GM08714 (cell line): ENCODE measurements around the gene CLEC18A.
"Not testable (repeated sequence)": the region's sequence is repeated elsewhere in the genome, so short reads cannot be mapped to it uniquely, and the experiment has no call there.

Experiments used
- H3K4me3 ChIP-seq: fragments of 200-500 bp; sonication (Bioruptor generic); 2 replicates; pipeline ENCODE4 v1.5.1; 2014; ENCODE audit warnings: mild to moderate bottlenecking, low read length, inconsistent platforms
- ZNF274 ChIP-seq: IDR thresholded peaks from 2 replicates; pipeline ENCODE4 v1.6.1; 2012; ENCODE audit warnings: mild to moderate bottlenecking, low read depth, low read length

CLEC18A gene

DNA sequence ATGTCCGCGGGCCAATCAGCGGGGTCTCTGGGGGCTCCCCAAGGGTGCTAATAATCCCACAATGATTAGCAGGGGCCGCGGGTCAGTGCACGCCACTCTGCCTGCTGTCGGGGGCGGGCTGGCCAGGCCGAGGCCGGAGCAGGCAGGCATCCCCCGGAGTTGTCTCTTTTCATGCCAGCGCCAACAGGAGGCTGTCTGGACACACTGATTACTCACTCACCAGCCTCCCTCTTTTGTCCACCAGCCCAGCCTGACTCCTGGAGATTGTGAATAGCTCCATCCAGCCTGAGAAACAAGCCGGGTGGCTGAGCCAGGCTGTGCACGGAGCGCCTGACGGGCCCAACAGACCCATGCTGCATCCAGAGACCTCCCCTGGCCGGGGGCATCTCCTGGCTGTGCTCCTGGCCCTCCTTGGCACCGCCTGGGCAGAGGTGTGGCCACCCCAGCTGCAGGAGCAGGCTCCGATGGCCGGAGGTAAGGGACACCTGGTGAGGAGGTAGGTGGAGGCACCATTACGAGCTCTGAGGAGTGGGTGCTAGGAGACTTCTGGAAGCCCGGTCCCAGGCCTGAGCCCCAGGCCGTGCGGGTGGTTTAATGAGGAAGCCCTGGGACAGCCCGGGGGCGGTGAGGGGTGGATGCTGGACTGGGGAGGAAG, at the start of gene CLEC18A:
Gene CLEC18A (plus strand): TSS at position 318 of the 655 bp plus-strand sequence. CDS start 33 bp downstream, at position 351.
- not testable (repeated sequence) for H3K4me3 ChIP-seq

DNA sequence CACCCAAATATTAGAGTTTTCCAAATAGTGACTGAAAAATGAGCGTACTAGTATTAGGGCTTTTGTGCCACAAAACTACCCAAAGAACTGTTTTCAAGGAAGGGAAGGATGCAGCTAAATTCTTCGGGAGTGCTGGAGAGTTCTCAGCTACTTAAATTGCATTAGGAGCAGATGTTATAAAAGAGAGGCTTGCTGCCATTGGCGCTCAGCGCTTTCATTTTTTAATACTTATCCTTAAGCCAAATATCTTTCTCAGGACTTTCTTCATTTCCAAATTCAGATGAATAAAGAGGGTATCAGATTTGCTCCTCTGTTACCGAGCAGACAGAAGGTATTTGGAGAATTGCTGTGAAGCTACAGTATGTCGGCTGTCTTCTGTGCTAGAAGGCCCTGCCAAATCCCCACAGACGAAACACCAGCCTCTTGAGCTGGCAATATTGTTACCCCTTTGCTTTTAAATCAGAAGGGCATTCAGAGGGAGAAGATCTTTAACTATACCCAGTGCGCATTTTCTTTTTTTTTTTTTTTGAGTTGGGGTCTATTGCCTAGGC, 47.2 kb upstream of the CLEC18A start:
- no peak for TF ChIP-seq ZNF274
- H3K4me3 ChIP-seq, result no peak overlapping the region

DNA sequence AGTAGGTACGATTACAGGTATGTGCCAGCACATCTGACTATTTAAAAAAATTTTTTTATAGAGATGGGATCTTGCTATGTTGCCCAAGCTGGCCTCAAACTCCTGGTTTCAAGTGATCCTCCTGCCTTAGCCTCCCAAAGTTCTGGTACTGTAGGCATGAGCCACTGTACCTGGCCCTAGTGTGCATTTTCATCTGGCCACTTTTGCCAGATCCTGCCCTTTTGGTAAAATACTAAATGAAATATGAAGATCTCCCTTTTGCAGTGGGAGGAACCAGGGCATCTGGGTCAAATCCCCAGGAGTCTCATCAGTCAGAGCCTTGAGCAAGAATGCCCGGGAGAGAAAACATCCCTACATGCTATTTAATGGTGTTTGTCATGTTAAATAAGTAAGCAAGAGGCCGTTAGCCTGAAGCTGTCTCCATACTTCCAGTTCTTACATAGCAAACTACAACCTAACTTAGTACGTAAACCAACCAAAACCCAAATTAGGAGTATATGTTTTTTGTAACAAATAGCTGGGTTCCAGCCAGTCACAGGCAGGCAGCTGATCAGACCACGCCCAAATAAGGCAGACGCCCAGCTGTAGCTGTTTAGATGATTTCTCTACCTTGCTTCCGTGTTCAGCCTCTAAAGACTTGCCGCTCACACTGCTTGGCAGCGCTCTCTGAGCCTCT, 46.5 kb upstream of the CLEC18A start:
- H3K4me3 ChIP-seq, result no peak overlapping the region
- no peak for TF ChIP-seq ZNF274

DNA sequence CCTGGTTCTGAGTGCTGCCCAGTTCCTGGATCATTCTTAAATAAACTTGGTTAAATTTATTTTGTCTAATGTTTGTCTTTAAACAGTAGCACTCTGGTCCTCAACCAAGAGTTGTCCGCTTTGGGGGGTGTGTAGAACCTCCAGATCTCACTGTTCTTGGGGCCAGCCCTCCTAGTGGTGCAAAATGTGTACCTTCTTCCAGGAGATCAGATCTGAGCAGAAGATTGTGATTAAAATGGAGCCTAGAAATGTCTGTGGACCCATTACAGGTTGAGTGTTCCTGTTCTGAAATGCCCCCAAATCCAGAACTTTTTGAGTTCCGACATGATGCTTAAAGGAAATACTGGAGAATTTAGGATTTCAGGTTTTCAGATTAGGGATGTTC, 46.0 kb upstream of the CLEC18A start:
- no peak for TF ChIP-seq ZNF274

DNA sequence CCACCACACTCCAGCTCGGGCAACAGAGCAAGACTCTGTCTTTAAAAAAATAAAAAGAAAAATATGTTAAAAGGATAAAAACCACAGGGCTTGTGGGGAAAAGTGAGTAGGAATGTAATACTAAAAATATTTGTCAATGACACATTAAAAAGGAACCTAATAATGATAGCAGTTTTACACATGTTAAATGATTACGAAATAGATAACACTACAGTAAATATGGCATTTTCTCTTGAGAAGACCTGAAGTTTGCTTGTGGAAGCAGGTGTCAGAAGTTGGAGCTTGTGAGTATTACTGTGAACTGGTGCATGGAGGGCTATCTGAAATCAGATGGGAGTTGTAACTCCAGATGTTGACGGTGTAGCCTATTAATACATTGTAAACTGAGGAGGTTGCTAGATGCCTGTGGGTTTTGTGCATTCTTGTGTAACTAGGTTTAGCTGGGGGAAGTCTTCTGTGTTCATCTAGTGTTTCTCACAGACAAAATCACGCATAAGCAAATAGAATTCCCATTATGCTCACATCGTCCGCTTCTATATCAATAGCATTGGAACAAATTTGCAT, 44.2 kb upstream of the CLEC18A start:
- no peak overlapping the region for H3K4me3 ChIP-seq
- no peak for TF ChIP-seq ZNF274

More for the DNA sequence above, 46.0 kb upstream of the CLEC18A start:
- no peak overlapping the region for H3K4me3 ChIP-seq

DNA sequence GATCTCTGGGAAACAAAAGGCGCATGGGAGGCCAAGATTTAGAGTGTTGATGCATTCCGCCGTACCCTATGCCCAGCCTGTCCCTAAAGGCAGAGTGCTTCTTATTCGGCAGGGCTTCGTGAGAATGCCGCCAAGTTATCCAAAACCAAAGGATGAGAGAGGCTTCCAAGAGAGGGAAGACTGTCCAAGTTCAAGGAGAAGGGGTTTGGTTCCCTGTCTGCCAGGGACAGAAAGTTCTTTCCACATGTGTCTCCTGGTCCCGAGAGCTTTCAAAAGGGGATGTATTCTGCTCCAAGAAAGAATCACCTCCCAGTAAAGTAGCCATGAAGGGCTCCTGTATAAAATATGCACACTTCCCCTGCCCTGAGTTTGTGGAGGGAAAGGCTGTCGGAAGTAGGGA, 42.1 kb upstream of the CLEC18A start:
- no peak for TF ChIP-seq ZNF274

DNA sequence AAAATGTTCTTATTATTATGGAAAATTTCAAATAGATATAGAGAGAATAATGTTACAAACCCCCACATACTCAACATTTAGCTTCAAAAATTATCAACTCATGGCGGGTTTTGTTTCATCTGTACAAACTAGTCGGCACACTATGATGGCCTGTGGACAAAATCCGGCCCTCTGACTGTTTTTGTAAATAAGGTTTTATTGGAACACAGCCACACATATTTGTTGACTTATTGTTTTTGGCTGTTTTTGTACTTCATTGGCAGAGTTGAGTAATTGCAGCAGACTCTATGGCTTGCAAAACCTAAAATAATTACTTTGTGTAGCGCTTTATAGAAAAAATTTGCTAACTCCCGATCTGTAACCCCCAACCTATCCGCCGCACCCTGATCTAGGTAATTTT, 41.4 kb upstream of the CLEC18A start:
- no peak for TF ChIP-seq ZNF274
- H3K4me3 ChIP-seq, result no peak overlapping the region

More for the DNA sequence above, 42.1 kb upstream of the CLEC18A start:
- H3K4me3 ChIP-seq, result no peak overlapping the region

DNA sequence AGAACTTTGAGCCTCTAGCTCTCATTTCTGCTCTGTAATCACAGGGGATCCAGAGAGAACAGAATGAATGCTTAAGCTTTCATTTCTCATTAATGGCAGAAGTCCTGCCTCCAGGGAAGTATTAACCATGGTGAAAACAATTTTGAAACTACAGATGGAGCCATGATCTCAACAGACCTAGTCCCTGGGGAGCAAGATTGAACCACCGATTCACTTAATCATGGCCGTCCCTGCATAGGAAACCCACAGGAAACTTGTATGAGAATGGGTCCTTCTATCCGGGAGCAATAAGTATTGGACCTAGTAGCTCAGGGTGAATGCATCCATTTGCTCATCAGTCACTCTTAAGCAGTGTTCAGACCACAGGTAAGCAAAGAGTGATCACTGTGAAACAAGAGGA, 40.2 kb upstream of the CLEC18A start:
- TF ChIP-seq ZNF274, result no peak
- H3K4me3 ChIP-seq, result no peak overlapping the region

DNA sequence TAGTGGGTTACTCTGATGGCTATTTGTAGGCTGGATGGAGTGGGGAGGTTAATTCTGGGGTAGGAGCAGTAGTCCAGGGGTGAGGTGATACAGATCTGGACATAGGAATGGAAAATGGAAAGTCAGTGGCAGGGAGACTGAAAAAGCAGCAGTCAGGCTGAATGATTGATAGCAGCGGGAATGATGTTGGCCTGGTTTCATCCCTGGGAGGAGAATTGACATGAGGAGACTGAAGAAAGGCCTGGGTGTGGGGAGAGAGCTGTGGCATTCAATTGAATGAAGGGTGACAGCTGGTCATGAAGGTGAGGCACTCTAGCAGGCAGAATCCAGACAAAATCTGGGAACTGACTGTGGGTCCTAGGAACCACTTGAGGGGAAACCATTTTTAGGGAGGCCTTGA, 34.7 kb upstream of the CLEC18A start:
- TF ChIP-seq ZNF274, result no peak
- no peak overlapping the region for H3K4me3 ChIP-seq

DNA sequence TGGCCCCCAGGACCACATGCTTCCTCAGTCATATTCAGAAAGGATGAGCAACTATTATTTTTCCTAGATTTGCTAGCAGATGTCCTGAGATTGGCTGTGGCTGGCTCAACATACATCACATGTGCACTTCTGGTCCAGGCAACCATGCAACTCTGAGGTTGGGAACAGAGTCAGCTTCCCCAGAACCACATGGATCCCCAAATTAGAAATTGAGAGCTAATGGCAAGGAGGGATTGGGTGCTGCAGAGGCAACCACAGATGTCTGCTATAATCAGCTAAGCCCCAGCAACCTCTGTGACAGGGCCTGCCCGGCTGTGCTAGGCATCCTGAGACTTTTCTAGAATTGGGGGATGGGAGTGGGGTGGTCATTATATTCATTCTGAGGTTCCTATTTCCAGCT, 33.8 kb upstream of the CLEC18A start:
- no peak for TF ChIP-seq ZNF274
- no peak overlapping the region for H3K4me3 ChIP-seq

DNA sequence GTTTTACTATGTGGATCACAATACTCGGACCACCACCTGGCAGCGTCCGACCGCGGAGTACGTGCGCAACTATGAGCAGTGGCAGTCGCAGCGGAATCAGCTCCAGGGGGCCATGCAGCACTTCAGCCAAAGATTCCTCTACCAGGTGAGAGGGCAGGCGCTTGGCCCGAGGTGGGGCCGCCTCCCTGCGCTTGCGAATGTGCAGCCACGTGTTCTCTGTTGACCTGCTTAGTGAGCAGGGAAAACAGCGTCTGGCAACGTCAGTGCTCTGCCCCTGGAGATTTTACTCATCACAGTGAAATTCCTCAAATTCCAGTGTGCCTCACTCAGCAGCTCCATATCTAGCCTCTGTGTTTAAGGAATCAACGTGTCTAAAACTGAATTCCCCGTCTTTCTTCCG, 33.4 kb upstream of the CLEC18A start:
- no peak for TF ChIP-seq ZNF274
- H3K4me3 ChIP-seq, result no peak overlapping the region

DNA sequence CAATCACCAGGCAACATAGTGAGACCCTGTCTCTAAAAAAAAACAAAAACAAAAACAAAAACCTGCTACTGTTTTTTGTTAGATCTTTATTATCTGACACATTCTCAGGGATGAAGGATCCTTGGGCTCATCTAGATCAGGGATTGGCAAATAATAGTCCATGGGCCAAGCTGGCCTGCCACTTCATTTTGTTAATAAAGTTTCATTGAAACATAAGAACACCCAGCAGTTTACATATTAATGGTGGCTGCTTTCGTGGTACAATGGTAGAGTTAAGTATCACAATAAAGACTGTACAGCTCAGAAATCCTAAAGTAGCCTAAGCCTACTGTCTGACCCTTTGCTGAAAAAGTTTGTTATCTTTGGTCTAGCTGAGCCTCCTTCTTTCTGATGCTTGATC, 32.9 kb upstream of the CLEC18A start:
- no peak for TF ChIP-seq ZNF274
- H3K4me3 ChIP-seq, result no peak overlapping the region

DNA sequence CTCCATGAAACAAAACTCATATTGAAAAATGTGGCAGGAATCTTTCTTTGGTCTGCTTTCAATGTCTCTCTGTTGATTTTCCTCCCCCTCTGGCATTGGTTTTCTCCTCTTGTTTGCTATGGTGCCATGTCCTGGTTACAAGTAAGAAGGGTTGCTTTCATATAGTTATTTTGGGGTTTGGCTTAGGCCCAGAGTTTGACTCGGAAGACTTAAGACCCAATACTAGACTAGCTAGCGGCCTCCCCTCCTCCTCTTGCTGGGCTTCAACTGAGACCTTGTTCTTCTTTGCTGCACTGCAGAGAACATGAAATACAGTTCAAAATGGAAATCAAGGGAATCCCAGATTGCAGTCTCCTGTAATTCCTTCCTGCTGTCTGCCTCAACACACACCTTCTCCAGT, 30.0 kb upstream of the CLEC18A start:
- no peak overlapping the region for H3K4me3 ChIP-seq
- no peak for TF ChIP-seq ZNF274

DNA sequence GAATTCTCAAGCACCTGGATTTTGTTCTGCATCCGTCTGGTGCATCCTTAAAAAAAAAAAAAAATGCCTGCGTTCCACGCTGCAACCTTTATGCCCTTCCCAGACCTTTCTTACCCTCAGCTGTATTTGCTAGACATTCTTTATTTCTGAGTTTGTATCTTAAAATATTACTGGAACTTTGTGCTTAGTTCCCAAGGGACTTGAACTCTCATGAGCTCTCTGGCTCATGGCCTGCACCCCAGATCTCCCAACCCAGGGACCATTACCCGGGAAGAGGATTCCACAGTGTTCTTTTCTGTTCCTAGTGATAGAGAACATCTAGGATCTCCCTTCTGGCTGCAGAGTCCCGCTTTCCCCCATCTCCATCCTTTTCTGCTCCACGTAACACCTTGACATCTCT, 28.9 kb upstream of the CLEC18A start:
- TF ChIP-seq ZNF274, result no peak
- H3K4me3 ChIP-seq, result no peak overlapping the region
